CD4-positive, alpha-beta memory T cell (primary cell): ENCODE results near the gene ADSS1. TPM values are rescaled to one million over a fixed set of nuclear protein-coding genes. Genes with fewer than 3 reads are reported as not detected.

Experiments used
- CTCF ChIA-PET: fragments of 350-600 bp; sonication (Branson Sonifier 250); formaldehyde crosslinking; loops from one replicate; lab custom pipeline; 2021; ENCODE audit warnings: inconsistent platforms; ENCODE audit not compliant: partially characterized antibody; lab: Charles Lee
- POLR2A ChIA-PET: fragments of 350-600 bp; sonication (Branson Sonifier 250); formaldehyde crosslinking; loops from one replicate; lab custom pipeline; 2021; ENCODE audit not compliant: partially characterized antibody; lab: Charles Lee
- DNase-seq, 5 donors: peaks; one replicate each; pipeline versions ENCODE4 v3.0.0 to v3.0.0-alpha.2; 2020 to 2022; ENCODE audit warnings: mixed read lengths in 1 of 5
- H3K27ac ChIP-seq: one replicate; pipeline ENCODE4 v1.7.0; 2013; ENCODE audit warnings: low read depth, low read length
- H3K27me3 ChIP-seq: 2 replicates; pipeline ENCODE4 v1.7.0; 2013; ENCODE audit warnings: mild to moderate bottlenecking, low read length, moderate library complexity; ENCODE audit not compliant: insufficient read depth
- H3K36me3 ChIP-seq: 2 replicates; pipeline ENCODE4 v1.7.0; 2013; ENCODE audit warnings: mild to moderate bottlenecking, low read length, moderate library complexity; ENCODE audit not compliant: insufficient read depth
- H3K4me1 ChIP-seq: 2 replicates; pipeline ENCODE4 v1.7.0; 2013; ENCODE audit warnings: mild to moderate bottlenecking, low read length, moderate library complexity; ENCODE audit not compliant: insufficient read depth
- H3K4me3 ChIP-seq, 2 donors: one replicate each; pipeline ENCODE4 v1.7.0; 2013; ENCODE audit warnings: low read length in 2 of 2, mild to moderate bottlenecking in 1 of 2
- H3K9me3 ChIP-seq, 2 donors: one replicate each; pipeline ENCODE4 v1.7.0; 2013; ENCODE audit warnings: low read length in 2 of 2, control low read depth in 1 of 2; ENCODE audit not compliant: control insufficient read depth in 1 of 2
- H3K27ac Mint-ChIP-seq, 7 donors: one replicate each; pipeline ENCODE4 v1.8.0; 2020 to 2021; ENCODE audit warnings: mixed read lengths in 7 of 7, mild to moderate bottlenecking in 6 of 7, inconsistent platforms in 3 of 7, moderate library complexity in 3 of 7
- H3K27me3 Mint-ChIP-seq, 2 donors: one replicate each; pipeline ENCODE4 v1.8.0; 2020 to 2021; ENCODE audit warnings: mixed read lengths in 2 of 2
- H3K36me3 Mint-ChIP-seq, 2 donors: one replicate each; pipeline ENCODE4 v1.8.0; 2020 to 2021; ENCODE audit warnings: mixed read lengths in 2 of 2, inconsistent platforms in 1 of 2, mild to moderate bottlenecking in 1 of 2
- H3K4me1 Mint-ChIP-seq, 4 donors: one replicate each; pipeline ENCODE4 v1.8.0; 2020 to 2021; ENCODE audit warnings: mixed read lengths in 4 of 4, mild to moderate bottlenecking in 1 of 4
- H3K4me3 Mint-ChIP-seq, 8 donors: one replicate each; pipeline ENCODE4 v1.8.0; 2020 to 2021; ENCODE audit warnings: mixed read lengths in 8 of 8, mild to moderate bottlenecking in 7 of 8, moderate library complexity in 6 of 8, inconsistent platforms in 3 of 8
- H3K9me3 Mint-ChIP-seq, 8 donors: one replicate each; pipeline ENCODE4 v1.8.0; 2020 to 2021; ENCODE audit warnings: mixed read lengths in 8 of 8, mild to moderate bottlenecking in 5 of 8, inconsistent platforms in 3 of 8, moderate library complexity in 1 of 8
- intact Hi-C: fragments of 100-400 bp; cut with micrococcal nuclease; formaldehyde crosslinking; loops from one replicate; pipeline ENCODE4 v1.15.1; 2023
- polyA plus RNA-seq, 2 donors: library from polyadenylated mRNA; unstranded; fragments of 300-500 nt; fragmentation: Illumina TruSeq; gene quantifications; one replicate each; pipeline ENCODE4 v1.2.3, GENCODE V29; 2021
- total RNA-seq, 2 experiments: library from RNA; stranded (reverse); gene quantifications; one replicate each; pipeline ENCODE4 v1.2.3, GENCODE V29; 2021

Gene ADSS1
- total and polyA plus RNA-seq, 4 experiments from 2014 or later: 0.16 to 1.8 (median 1.5) TPM

DNA sequence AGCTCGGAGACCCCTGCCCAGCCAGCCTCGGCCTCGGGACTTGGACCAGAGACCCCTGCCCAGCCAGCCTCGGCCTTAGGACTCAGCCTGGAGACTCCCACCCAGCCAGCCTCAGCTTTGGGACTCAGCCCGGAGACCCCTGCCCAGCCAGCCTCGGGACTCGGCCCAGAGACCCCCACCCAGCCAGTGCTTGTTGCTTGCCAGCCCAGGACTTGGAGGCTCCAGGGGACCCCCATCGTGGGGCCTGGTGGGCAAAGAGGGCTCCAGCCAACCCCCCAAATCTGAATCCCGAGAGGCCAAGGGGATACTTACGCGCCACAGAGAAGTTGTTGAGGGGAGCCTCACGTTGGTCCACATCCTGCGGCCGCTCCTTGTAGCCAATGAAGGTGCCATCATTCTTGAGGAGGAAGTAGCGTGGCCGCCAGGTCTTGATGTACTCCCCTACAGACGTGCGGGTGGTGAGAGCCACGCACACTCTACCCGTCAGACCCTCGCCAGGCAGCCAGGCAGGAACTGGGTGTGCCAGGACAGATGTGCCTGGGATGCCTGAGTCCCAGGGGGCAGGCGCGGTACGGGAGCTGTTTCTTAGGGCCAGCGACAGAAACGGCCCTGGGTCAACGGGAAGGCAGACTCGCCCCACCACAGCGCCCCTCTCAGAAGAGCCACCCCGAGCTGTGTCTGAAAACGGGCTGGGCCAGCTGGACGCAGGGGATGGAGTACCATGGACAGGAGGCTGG lies 55.9 kb downstream of the ADSS1 start:
- Mint-ChIP-seq H3K9me3 (no peaks in the 10 kb centered on the region), H3K4me3 (no peak overlapping the region), H3K36me3 (peaks cover 0 to 11% of the 10 kb centered on the region in 2 donors), H3K4me1 (peaks cover 0 to 1% (median 0%) of the 10 kb centered on the region in 4 donors), H3K27me3 (no peaks in the 10 kb centered on the region), H3K27ac (peak overlapping the region in 2 of 7 donors; percentile 13 to 62)
- ChIA-PET CTCF (no interaction called here), POLR2A (no interaction called here)
- Histone ChIP-seq H3K4me1 (no peaks in the 10 kb centered on the region), H3K9me3 (no peaks in the 10 kb centered on the region), H3K27me3 (no peaks in the 10 kb centered on the region), H3K36me3 (no peaks in the 10 kb centered on the region), H3K27ac (no peak overlapping the region), H3K4me3 (no peak overlapping the region)
- no peak for DNase-seq
- intact Hi-C loops: no loop called here

GRCh38 chr14:104780513-104781030 lies 56.5 kb downstream of the ADSS1 start:
- intact Hi-C loops: no loop called here
- no peaks in the 10 kb centered on the region for H3K4me1 ChIP-seq
- no peaks in the 10 kb centered on the region for H3K9me3 ChIP-seq
- H3K27me3 Mint-ChIP-seq: no peaks in the 10 kb centered on the region
- H3K9me3 Mint-ChIP-seq: no peaks in the 10 kb centered on the region
- no peak overlapping the region for H3K27ac ChIP-seq
- no peaks in the 10 kb centered on the region for H3K27me3 ChIP-seq
- H3K4me3 ChIP-seq: no peak overlapping the region
- no peak overlapping the region for H3K4me3 Mint-ChIP-seq
- DNase-seq: no peak
- no peaks in the 10 kb centered on the region for H3K36me3 ChIP-seq
- ChIA-PET POLR2A (no interaction called here), CTCF (interaction anchor here (1.0 kb wide), 1 partner anchor 12 kb away, joined by 3 read pairs; no protein-coding TSS in a partner anchor)
- H3K4me1 Mint-ChIP-seq: peaks cover 0 to 1% (median 0%) of the 10 kb centered on the region in 4 donors
- peaks cover 0 to 11% of the 10 kb centered on the region in 2 donors for H3K36me3 Mint-ChIP-seq
- H3K27ac Mint-ChIP-seq: peak overlapping the region in 1 of 7 donors; percentile 46

GRCh38 chr14:104781271-104782077 lies 57.4 kb downstream of the ADSS1 start:
- ChIA-PET CTCF (interaction anchor here (1.0 kb wide), 1 partner anchor 13 kb away, joined by 3 read pairs; no protein-coding TSS in a partner anchor), POLR2A (no interaction called here)
- Mint-ChIP-seq H3K9me3 (no peaks in the 10 kb centered on the region), H3K27me3 (no peaks in the 10 kb centered on the region), H3K27ac (no peak overlapping the region), H3K4me3 (no peak overlapping the region), H3K36me3 (peaks cover 0 to 7% of the 10 kb centered on the region in 2 donors), H3K4me1 (peaks cover 0 to 6% (median under 1%) of the 10 kb centered on the region in 4 donors)
- Histone ChIP-seq H3K4me1 (peaks cover 5% of the 10 kb centered on the region), H3K36me3 (no peaks in the 10 kb centered on the region), H3K27ac (no peak overlapping the region), H3K27me3 (no peaks in the 10 kb centered on the region), H3K9me3 (no peaks in the 10 kb centered on the region), H3K4me3 (no peak overlapping the region)
- intact Hi-C loops: no loop called here
- no peak for DNase-seq

DNA sequence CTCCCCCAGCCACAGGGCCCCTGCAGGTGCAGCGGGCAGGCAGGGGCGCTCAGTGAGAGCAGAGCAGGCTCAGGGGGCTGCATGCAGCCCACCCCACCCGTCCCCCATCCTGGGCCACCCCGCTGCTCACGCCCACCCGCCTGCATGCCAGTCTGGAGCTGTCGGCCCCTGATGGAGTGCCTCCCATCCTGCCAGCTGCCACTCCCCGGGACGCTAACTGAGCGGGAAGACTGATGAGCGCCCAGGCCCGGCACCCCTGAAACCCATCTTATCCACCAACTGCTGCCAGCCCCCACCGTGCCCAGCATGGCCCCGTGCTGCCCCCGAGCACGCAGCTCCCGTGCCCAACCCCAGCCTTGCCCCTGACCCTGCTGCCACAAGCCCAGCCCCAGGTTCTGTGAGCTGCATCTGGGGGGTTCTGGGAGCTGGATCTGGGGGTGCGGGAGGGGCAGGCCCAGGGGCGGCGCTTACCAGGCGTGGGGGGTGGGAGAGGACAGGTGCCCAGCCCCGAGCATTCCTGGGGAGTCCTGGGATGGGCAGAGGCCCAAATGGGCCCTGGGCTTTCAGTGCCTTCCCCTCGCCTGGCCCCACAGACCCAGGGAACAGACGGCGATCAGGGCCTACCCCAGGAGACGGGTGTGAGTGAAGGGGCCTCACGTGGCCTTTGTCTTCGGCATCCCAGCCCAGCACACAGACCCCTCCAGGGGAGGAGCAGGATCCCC lies 58.2 kb downstream of the ADSS1 start:
- intact Hi-C loops: no loop called here
- Histone ChIP-seq H3K27ac (no peak overlapping the region), H3K27me3 (no peaks in the 10 kb centered on the region), H3K4me3 (no peak overlapping the region), H3K9me3 (no peaks in the 10 kb centered on the region), H3K36me3 (no peaks in the 10 kb centered on the region), H3K4me1 (peaks cover 12% of the 10 kb centered on the region)
- H3K36me3 Mint-ChIP-seq: peaks cover 0 to 1% of the 10 kb centered on the region in 2 donors
- ChIA-PET CTCF (no interaction called here), POLR2A (no interaction called here)
- H3K4me1 Mint-ChIP-seq: peaks cover 3 to 8% (median 4%) of the 10 kb centered on the region in 4 donors
- no peak for DNase-seq
- H3K4me3 Mint-ChIP-seq: no peak overlapping the region
- no peaks in the 10 kb centered on the region for H3K9me3 Mint-ChIP-seq
- no peaks in the 10 kb centered on the region for H3K27me3 Mint-ChIP-seq
- H3K27ac Mint-ChIP-seq: no peak overlapping the region

DNA sequence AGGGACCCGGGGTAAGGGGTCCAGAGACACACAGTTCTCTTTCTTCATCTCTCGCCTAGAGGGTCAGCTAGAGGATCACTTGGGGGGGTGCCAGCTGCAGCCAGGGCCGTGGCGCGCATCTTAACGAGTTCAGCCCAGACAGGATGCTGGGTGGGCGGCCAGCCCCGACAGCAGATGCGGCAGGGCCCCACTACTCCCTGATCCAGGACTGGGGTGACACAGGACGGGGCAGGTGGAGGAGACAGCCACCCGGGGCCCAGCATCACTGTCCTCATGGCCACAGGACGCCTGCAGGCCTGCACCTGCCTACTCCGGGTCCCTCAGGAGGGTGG lies 58.7 kb downstream of the ADSS1 start:
- no peak overlapping the region for H3K27ac ChIP-seq
- POLR2A ChIA-PET: no interaction called here

DNA sequence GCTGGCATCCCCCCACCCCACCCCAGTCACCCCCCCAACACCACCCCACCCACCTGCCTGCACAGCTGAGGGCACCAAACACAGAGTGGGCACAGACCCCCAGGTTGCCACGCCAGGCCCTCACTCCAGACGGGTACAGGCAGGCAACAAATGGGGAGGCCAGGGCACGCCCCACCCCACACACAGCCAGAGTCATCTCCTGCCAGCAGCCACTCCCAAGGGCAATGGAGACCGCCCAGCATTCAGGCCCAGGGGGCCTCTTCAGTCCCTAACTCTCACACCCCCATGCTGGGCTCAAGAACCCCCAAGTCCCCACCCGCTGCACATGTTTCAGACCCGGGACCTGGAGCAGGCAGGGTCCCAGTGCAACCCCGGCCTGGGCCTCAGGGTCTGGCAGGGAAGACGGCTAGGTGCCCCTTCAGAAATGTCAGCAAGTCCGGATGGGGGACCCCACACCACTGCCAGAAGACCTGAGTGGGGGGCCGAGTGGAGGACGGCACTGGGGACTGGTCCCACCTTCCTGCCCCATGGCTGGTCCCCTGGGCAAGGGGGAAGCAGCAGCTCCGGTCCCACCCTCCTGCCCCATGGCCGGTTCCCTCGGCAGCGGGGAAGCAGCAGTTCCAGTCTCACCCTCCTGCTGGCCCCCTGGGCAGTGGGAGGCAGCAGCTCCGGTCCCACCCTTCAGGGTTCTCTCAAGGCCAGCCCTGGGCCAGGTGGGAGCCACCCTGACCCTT lies 59.6 kb downstream of the ADSS1 start:
- H3K27me3 Mint-ChIP-seq: no peaks in the 10 kb centered on the region
- no peaks in the 10 kb centered on the region for H3K9me3 Mint-ChIP-seq
- intact Hi-C loops: no loop called here
- CTCF ChIA-PET: no interaction called here
- Histone ChIP-seq H3K4me1 (peaks cover 24% of the 10 kb centered on the region), H3K27me3 (no peaks in the 10 kb centered on the region), H3K27ac (no peak overlapping the region), H3K4me3 (no peak overlapping the region), H3K36me3 (no peaks in the 10 kb centered on the region), H3K9me3 (no peaks in the 10 kb centered on the region)
- H3K4me1 Mint-ChIP-seq: peaks cover 3 to 9% (median 7%) of the 10 kb centered on the region in 4 donors
- H3K36me3 Mint-ChIP-seq: no peaks in the 10 kb centered on the region
- POLR2A ChIA-PET: interaction anchor here (1.3 kb wide), 1 partner anchor 31 kb away, joined by 3 read pairs; the partner anchor contains the start of gene SIVA1
- H3K27ac Mint-ChIP-seq: no peak overlapping the region
- no peak overlapping the region for H3K4me3 Mint-ChIP-seq
- DNase-seq: no peak

More for the DNA sequence above, 58.7 kb downstream of the ADSS1 start:
- no peak overlapping the region for H3K27ac Mint-ChIP-seq
- H3K4me1 Mint-ChIP-seq: peaks cover 3 to 8% (median 4%) of the 10 kb centered on the region in 4 donors
- Histone ChIP-seq H3K4me3 (no peak overlapping the region), H3K4me1 (peaks cover 18% of the 10 kb centered on the region), H3K9me3 (no peaks in the 10 kb centered on the region), H3K36me3 (no peaks in the 10 kb centered on the region), H3K27me3 (no peaks in the 10 kb centered on the region)
- H3K36me3 Mint-ChIP-seq: no peaks in the 10 kb centered on the region
- DNase-seq: no peak
- H3K27me3 Mint-ChIP-seq: no peaks in the 10 kb centered on the region
- CTCF ChIA-PET: no interaction called here
- no peaks in the 10 kb centered on the region for H3K9me3 Mint-ChIP-seq
- intact Hi-C loops: no loop called here
- no peak overlapping the region for H3K4me3 Mint-ChIP-seq
